ENCODE data around the gene CACNA1C.

The CACNA1C gene

DNA sequence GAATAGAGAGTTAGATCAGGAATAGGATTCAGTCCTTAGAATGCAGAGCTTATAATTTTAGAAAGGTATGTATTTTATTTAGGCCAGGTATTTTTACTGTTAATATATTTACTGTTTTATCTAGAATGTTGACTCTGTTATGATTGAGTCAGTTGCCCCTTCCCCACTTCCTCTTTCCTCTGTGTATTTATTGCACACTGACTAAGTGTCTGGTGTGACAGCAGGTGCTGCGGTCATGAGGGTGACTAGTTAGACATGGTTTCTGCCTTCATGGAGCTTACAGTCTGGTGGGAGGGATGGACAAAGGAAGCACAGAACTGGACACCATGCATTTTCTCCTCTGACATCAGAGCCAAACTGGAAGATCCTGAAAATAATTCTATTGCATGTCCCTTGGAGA, 159.8 kb downstream of the CACNA1C start:
- DNase-seq = no peak

DNA sequence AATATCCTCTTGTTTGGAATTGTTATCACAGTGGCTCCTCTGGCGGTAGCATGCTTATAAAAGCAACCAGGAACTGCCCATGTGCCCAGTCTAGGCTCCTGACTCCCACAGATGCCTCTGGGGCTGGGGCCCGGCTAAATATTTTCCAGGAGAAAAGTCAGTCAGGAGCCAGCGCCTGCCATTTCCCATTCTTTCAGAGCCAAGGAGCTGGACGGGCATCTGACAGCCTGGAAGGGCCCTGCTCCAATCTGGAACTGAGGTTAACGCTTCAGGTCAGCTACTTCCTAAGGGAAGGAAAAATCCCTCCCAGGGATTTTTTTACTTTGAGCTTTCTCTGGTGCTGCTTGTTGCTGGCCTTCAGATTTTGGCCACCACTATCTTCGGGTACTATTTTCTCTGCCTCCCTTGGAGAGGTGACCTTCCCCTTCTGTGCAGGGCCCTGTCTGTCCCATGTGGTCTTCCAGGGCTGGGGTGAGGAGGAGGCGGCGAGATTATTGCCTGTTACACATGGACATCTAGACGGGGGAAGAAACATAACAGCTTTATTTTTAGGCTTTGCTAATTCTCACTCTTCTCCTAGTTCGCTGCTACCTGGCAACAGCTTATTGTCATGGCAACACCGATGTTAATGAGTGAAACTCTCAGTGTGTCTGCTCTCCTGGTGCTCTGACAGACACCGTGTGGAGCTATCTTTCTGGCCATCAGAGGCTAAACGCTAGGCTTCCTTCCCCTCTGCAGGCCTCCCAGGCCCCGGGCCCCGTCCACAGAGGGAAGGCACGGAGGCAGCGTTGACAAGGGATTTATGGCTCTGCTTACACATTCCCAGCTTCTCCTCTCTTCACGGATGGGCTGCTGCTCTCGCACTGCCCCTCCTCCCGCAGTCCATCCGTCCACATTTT, 160.4 kb downstream of the CACNA1C start:
- DNase-seq = no peak

GRCh38 chr12:2214411-2214810, 161.6 kb downstream of the CACNA1C start:
- DNase-seq = no peak

GRCh38 chr12:2215709-2216560, 163.1 kb downstream of the CACNA1C start:
- DNase-seq = no peak

GRCh38 chr12:2218706-2219105, 165.9 kb downstream of the CACNA1C start:
- no peak for DNase-seq

- no peak for DNase-seq
Measured at GRCh38 chr12:2221030-2221621, 168.3 kb downstream of the CACNA1C start.

- no peak for DNase-seq
Measured at GRCh38 chr12:2222691-2223090, 169.9 kb downstream of the CACNA1C start.

DNA sequence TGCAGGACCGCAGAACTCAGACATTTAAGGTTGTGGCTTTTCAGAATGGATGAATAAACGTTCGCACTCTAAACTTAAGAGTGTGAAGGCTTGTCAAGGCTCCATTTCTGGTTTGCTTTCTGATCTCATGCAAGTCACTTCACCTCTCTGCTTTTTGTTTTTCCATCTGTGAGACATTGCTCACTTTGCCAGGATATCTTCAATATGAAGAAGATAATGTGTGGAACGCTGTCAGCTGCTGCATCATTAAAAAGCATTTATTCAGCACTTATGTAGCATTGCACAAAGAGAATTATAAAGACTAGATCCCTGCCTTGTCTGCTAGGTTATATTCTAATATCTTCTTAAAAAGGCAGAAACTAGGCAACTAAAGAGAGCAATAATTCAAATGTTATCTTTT, 172.2 kb downstream of the CACNA1C start:
- no peak for DNase-seq

DNA sequence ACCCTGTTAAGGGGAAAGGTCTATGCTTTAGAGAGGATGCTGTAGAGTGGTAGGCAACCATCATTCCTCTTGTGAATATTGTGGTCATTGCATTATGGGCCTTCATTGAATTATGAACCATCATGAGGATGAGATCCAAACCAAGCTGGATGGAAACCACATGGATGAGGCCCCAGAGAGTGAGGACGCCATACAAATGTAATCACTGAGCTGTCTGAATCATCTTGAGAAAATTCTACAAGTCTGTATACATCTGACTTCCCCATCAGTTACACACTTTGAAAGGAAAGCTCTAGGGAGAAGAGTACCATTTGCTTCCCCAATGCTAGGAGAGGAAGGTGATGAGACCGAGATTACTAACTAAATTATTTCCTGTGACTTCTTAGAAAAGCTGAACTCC, 172.9 kb downstream of the CACNA1C start:
- no peak for DNase-seq

DNA sequence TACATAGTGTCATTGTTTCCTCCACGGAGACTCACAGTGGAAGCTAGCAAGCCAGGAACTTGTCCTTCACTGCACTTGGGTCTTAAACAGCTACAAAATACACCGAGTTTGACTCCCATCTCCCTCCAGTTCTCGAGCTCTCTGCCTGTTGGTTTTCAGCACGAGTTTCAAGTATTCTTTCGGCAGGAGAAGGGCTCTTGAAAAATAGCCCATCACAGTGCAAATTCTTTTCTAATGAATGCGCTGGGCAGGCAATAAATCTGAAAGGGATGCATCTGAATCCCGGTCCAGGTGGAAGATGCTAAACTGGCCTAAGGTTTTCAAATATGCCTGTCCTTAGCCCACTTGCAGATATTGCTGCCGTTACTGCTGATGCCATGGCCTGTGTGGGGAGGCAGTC, 173.9 kb downstream of the CACNA1C start:
- no peak for DNase-seq

DNA sequence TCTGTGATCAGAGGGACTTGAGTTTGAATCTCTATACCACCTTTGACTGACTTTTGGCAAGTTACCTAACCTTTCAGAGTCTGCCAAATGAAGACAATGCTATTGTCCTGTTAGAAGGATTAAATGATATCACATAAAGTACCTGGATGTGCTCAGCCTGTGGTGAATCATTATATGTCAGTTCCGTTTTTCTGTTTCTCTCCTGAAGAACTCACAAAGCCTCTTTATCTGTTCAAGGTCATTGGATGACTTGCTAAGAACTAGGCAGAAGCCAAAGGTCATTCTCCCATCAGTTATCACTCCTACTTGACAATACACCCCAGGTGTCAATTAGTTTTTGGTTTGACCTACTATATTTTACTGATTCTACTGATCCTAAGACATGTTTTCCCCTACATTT, 174.6 kb downstream of the CACNA1C start:
- no peak for DNase-seq

GRCh38 chr12:2228535-2228934, 175.7 kb downstream of the CACNA1C start:
- no peak for DNase-seq

DNA sequence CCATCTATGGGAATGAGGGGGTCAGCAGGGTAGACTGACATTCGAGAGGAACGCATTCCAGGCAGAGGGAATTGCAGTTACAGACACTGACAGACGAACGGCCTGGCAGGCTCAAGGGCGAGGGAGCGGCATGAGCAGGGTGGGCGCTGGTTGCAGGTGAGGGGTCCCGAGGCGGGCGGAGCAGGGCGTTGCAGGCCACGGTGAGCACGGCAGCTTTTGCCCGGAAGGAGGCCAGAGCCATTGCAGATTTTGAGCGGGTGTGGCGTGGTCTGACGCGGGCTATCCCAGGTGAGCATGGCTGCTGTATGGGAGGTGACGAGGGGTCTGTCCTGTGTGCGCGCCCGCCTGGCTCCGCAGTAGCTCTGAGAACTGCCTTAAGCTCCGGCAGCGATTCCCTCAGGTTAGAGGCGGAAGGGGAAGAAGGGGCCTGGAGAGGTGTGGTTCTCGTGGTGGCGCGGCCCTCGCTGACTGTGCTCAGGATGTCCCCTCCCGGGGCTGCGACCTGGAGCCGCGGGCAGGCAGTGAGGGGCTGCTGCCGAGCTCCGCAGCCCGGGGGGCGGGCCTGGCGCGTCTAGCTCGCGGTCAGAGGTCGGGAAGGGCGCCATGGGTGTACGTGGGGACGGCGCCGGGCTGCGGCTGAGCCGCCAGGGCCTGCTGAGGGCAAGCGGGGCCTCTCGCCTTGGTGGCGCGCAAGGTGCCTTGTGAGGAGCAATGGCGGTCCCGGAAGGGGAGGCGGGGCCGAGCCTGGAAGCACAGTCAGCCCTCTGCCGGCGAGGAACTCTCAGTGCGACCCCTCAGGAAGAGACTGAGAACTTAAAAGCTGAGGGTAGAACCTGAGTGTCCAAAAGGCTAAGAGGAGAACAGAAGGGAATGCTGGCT, 177.1 kb downstream of the CACNA1C start:
- DNase-seq = no peak

DNA sequence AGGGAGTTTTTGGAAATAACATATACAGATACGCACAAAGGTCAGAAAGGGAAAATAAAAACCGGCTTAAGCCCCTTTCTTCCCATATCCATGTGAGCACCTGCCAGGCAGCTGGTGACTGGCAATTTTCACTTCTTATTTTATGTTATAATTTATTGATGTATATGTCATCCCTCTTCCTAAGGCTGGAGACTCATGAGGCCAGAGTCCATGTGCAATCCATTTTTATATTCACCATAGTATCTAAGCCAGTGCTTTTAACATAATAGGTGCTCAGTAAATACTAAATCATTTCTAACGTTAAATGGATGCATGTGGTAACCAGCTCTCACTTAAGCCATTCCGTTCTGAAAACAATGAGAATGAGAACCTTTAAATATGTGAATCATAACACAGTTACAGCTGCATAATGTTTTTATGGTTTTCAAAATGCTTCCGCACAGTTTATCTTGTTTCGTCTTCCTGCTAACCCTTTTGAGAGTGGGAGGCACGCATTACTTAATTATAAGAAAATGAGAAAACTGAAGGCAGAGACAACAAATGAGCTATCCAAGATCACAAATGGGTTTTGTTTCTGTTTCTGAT, 178.3 kb downstream of the CACNA1C start:
- no peak for DNase-seq

DNA sequence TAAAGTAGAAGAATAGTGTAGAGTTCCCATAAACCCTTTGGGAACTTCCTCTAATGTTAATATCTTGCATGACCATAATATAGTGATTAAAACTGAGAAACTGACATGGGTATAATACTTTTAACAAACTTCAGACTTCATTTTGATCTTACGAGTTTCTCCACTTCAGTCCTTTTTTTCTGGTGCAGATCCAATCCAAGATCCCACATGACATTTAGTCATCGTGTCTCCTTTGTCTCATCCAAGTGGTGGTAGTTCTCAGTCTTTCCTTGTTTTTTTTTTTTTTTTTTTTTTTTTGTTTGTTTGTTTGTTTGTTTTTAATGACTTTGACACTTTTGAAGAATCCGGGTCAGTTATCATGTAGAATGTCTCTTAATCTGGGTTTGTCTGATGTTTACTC, 179.2 kb downstream of the CACNA1C start:
- DNase-seq = no peak

- no peak for DNase-seq
Measured at GRCh38 chr12:2233034-2233433, 180.2 kb downstream of the CACNA1C start.

- DNase-seq = no peak
Measured at GRCh38 chr12:2234091-2234490, 181.3 kb downstream of the CACNA1C start.

GRCh38 chr12:2234646-2235350, 182.0 kb downstream of the CACNA1C start:
- DNase-seq = no peak

GRCh38 chr12:2236506-2237294, 183.9 kb downstream of the CACNA1C start:
- no peak for DNase-seq

GRCh38 chr12:2238111-2238510, 185.3 kb downstream of the CACNA1C start:
- DNase-seq = no peak

All from cortex of kidney (tissue), 1 donor.